ENCODE measurements around the gene LYSMD3. TPM values are rescaled to one million over a fixed set of nuclear protein-coding genes. Genes with fewer than 3 reads are reported as not detected.
A peak's percentile ranks its signal among the peaks of the same experiment; 100 is the strongest.

LYSMD3 gene
- total RNA-seq, 2 experiments from 2014 or later: 15.5 to 16.8 TPM

GRCh38 chr5:90472783-90473395 is 56.5 kb downstream of the LYSMD3 start:
- ATAC-seq (no peak), DNase-seq (no peak)
- Mint-ChIP-seq H3K9me3 (ENCODE audit: low read depth) (no peaks in the 10 kb centered on the region), H3K27ac (peak overlapping the region; percentile 86), H3K27me3 (no peaks in the 10 kb centered on the region), H3K4me3 (peak overlapping the region; percentile 90), H3K4me1 (peaks cover 32% of the 10 kb centered on the region), H3K36me3 (peaks cover 24% of the 10 kb centered on the region)
- CTCF ChIA-PET: interaction anchor here (1.2 to 1.4 kb wide), 2 partner anchors 9 to 33 kb away, joined by 4 to 7 read pairs; no protein-coding TSS in a partner anchor

Other genes starting within 250 kb of the LYSMD3 start
- gene CETN3, start 119.8 kb downstream of the LYSMD3 start, total RNA-seq: 10 to 100 TPM; 28.0 TPM
- 1 to 10 TPM; 4.7 to 6.0 TPM for gene MBLAC2, start 54.8 kb downstream of the LYSMD3 start, total RNA-seq
- gene POLR3G, start 54.7 kb downstream of the LYSMD3 start, total RNA-seq: 10 to 100 TPM in 1 of 2 experiments, 1 to 10 TPM in 1; 8.6 to 10.4 TPM
- under 1 TPM in 1 of 2 experiments, not detected in 1; 0.18 TPM for gene ADGRV1, start 29.2 kb upstream of the LYSMD3 start, total RNA-seq

Measured in activated CD8-positive, alpha-beta memory T cell treated with anti-CD3 and anti-CD28 coated beads, Interleukin-2, amount 10 ng/mL, durations not matched to agents 7 days and 5 days (primary cell).